Hindlimb muscle (tissue), 1 donor: ENCODE results near the gene BPIFA2. TPM values are rescaled to one million over a fixed set of nuclear protein-coding genes. Genes with fewer than 3 reads are reported as not detected.
"Not testable (repeated sequence)": the region's sequence is repeated elsewhere in the genome, so short reads cannot be mapped to it uniquely, and the experiment has no call there.

Source experiments
- DNase-seq: peaks from one replicate; pipeline ENCODE4 v3.0.0-alpha.2; 2013
- polyA plus RNA-seq: library from polyadenylated mRNA; unstranded; fragments of 120-200 nt; gene quantifications from one replicate; pipeline ENCODE4 v1.2.1, GENCODE V29; 2013; ENCODE audit not compliant: insufficient read length

BPIFA2 gene
- polyA plus RNA-seq, 1 donor, result not detected

- DNase-seq, result no peak
Observed at GRCh38 chr20:33162313-33162712, 5.6 kb upstream of the BPIFA2 start.

- DNase-seq, result no peak
Observed at GRCh38 chr20:33162753-33163152, 5.2 kb upstream of the BPIFA2 start.

GRCh38 chr20:33163856-33164762 lies 3.9 kb upstream of the BPIFA2 start:
- DNase-seq, result no peak

GRCh38 chr20:33164763-33165095 lies 3.2 kb upstream of the BPIFA2 start:
- no peak for DNase-seq

- DNase-seq, result no peak
Observed at GRCh38 chr20:33165416-33166055, 2.4 kb upstream of the BPIFA2 start.

- no peak for DNase-seq
Observed at GRCh38 chr20:33166533-33167113, 1.3 kb upstream of the BPIFA2 start.

GRCh38 chr20:33169176-33169794 lies 1.3 kb downstream of the BPIFA2 start:
- DNase-seq, result no peak

GRCh38 chr20:33172781-33173180 lies 4.8 kb downstream of the BPIFA2 start:
- no peak for DNase-seq

- DNase-seq, result no peak
Observed at GRCh38 chr20:33175123-33175522, 7.2 kb downstream of the BPIFA2 start.

- no peak for DNase-seq
Observed at GRCh38 chr20:33176101-33176500, 8.1 kb downstream of the BPIFA2 start.

- no peak for DNase-seq
Observed at GRCh38 chr20:33177866-33178265, 9.9 kb downstream of the BPIFA2 start.

- no peak for DNase-seq
Observed at GRCh38 chr20:33178726-33179125, 10.8 kb downstream of the BPIFA2 start.

GRCh38 chr20:33180169-33180568 lies 12.2 kb downstream of the BPIFA2 start:
- no peak for DNase-seq

- no peak for DNase-seq
Observed at GRCh38 chr20:33181482-33182093, 13.6 kb downstream of the BPIFA2 start.

GRCh38 chr20:33183312-33183711 lies 15.4 kb downstream of the BPIFA2 start:
- no peak for DNase-seq

- not testable (repeated sequence) for DNase-seq
Observed at GRCh38 chr20:33185031-33185590, 17.2 kb downstream of the BPIFA2 start.

- no peak for DNase-seq
Observed at GRCh38 chr20:33187491-33187890, 19.5 kb downstream of the BPIFA2 start.

- DNase-seq, result no peak
Observed at GRCh38 chr20:33188421-33188820, 20.5 kb downstream of the BPIFA2 start.

GRCh38 chr20:33191484-33191883 lies 23.5 kb downstream of the BPIFA2 start:
- DNase-seq, result no peak

GRCh38 chr20:33191955-33192354 lies 24.0 kb downstream of the BPIFA2 start:
- DNase-seq, result no peak

- peak; percentile 15 for DNase-seq
Observed at GRCh38 chr20:33192912-33193501, 25.0 kb downstream of the BPIFA2 start.

- DNase-seq, result no peak
Observed at GRCh38 chr20:33199026-33199425, 31.1 kb downstream of the BPIFA2 start.
